GM13977 (cell line): ENCODE data around the gene WASL.

Source experiments
- DNase-seq: peaks from one replicate; pipeline ENCODE4 v3.0.0; 2012; ENCODE audit warnings: low spot score
- CTCF ChIP-seq: IDR thresholded peaks from 2 replicates; pipeline ENCODE4 v1.5.1; 2012; ENCODE audit warnings: mild to moderate bottlenecking, control low read depth; ENCODE audit not compliant: insufficient read depth; ENCODE audit errors: extremely low read depth, missing control alignments
- in situ Hi-C: fragments of 300-500 bp; cut with MboI; formaldehyde crosslinking; loops from one replicate; pipeline ENCODE4 v1.12.0; 2022; ENCODE audit warnings: low sequenced_read_pairs, low pct_unique_long_range_greater_than_20kb, mixed read lengths, inconsistent platforms; ENCODE audit not compliant: unreplicated experiment

Gene WASL

GRCh38 chr7:123711832-123712293, 36.9 kb downstream of the WASL start:
- no peak for DNase-seq
- in situ Hi-C loops = no loop called here

GRCh38 chr7:123710683-123711082, 38.1 kb downstream of the WASL start:
- TF ChIP-seq CTCF = no peak
- no peak for DNase-seq
- in situ Hi-C loops = no loop called here

More at GRCh38 chr7:123711832-123712293, 36.9 kb downstream of the WASL start:
- TF ChIP-seq CTCF = no peak

- no peak for TF ChIP-seq CTCF
- in situ Hi-C loops = no loop called here
These were observed 39.3 kb downstream of the WASL start for GRCh38 chr7:123709525-123709924.

GRCh38 chr7:123705211-123705901, 43.4 kb downstream of the WASL start:
- no peak for DNase-seq
- no peak for TF ChIP-seq CTCF
- in situ Hi-C loops = no loop called here

More at GRCh38 chr7:123709525-123709924, 39.3 kb downstream of the WASL start:
- DNase-seq = no peak

GRCh38 chr7:123695944-123696677, 52.7 kb downstream of the WASL start:
- no peak for TF ChIP-seq CTCF
- in situ Hi-C loops = no loop called here
- DNase-seq = no peak

- in situ Hi-C loops = no loop called here
- TF ChIP-seq CTCF = no peak
- DNase-seq = no peak
These were observed 56.3 kb downstream of the WASL start for GRCh38 chr7:123692471-123692877.
